DND-41 (cell line): ENCODE results near the gene VASP.

Experiments used
- CTCF ChIP-seq: IDR thresholded peaks from 2 replicates; pipeline ENCODE4 v1.5.1; 2012; ENCODE audit warnings: borderline replicate concordance, low read length, moderate library complexity, mild to moderate bottlenecking; ENCODE audit not compliant: poor library complexity, severe bottlenecking; ENCODE audit errors: extremely low read depth
- EZH2 ChIP-seq: IDR thresholded peaks from 3 replicates; pipeline ENCODE4 v1.6.1; 2012; ENCODE audit warnings: borderline replicate concordance, low read depth, mild to moderate bottlenecking, moderate library complexity, low read length, inconsistent platforms; ENCODE audit not compliant: severe bottlenecking

- no peak for TF ChIP-seq CTCF
- no peak for TF ChIP-seq EZH2
These were observed 5.2 kb upstream of the VASP start for GRCh38 chr19:45502111-45502510.
